DMS79 (cell line): ENCODE measurements around the gene WNT11.
A peak's percentile ranks its signal among the peaks of the same experiment; 100 is the strongest.

Experiments used
- DNase-seq: peaks from one replicate; lab custom pipeline; 2025; lab: John Stamatoyannopoulos, UW

The WNT11 gene

DNA sequence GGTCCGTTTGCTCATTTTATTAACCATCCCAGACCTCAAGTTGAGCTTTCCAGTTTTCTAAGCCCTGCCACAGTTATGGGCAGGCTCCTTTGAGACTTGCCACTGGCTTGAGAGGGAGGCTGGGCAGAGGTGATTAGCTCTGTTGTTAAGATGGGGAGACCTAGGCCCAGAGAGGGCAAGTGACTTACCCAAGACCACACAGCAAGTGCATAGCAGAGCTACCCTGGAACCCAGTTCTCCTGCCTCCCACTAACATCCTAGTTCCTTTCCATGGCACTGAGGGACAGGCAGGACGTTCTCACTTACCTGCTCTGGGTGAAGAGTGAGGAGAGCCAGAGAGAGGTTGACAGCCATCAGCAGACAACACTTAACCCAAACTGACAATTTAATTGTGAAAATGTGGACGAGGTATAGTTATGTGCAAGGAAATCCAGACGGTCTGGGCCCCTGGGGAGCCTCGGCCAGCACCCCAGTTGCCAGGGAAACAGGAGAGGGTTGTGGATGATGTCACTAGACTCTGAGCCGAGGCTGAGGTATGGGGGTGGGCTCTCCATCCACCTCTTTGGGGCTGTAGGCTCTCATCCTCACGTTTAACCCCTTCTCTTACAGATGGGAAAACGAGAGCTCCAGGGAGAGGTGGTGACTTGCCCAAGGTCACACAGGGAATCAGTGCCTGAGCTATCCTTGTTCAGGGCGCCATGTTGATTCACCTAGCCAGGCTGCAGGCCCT is 12.3 kb upstream of the WNT11 start:
- DNase-seq: no peak

DNA sequence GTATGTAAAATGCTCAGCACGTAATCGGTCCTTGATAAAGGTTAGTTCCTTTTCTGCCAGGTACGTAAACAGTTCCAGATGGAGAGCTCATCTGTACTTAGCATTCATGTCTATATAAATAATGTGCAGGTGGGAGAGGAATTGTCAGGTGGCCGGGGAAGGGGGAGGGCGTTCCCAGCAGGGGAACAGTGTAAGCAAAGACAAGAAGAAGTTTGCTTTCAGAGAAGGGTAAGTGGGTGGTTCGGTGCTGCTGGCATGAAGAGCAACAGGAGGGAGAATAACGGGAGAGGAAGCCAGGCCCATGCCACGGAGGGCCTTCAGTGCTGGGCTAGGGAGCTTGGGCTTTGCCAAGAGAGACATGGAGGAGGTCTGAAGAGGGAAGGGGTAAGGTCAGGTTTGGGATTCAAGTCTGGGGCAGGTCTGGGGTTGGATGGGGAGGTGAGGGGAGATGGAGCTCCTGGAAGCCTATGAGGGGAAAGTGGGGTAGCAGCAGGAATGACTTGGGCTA is 11.4 kb upstream of the WNT11 start:
- no peak for DNase-seq

DNA sequence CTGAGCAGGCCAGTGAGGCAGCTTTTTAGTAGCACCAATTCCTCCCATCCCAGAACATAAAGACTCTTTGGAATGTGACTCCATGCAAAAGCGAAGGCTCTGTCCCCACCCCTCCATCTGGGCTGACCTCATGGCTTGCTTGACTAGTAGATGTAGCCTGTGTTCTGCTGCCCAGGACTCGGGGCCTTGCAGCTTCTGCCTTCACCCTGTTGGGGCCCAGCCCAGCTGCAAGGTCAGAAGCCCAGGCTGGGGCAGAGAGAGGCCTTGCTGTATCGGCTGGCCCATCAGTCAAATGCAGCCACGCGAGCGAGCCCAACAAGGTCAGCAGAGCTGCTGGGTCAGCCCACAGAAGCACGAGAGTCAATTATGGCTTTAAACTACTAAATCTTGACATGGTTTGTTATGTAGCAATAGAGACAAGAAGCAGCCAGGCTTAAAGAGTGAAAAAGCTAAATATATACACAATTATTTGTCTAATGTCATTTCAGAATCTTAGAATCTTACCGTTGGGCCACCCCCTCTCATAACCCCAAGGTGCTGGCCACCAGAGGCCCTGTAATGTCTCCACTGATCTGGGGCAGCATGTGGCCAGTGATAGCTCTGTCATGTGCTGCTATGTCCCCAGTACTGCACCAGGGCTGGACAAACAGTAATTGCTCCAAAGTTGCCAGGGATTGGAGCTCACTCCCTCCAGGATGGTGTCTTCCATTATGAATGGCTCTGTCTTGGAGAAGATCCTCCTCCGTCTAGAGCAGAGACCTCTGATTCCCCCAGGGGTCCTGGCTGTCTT is 10.4 kb upstream of the WNT11 start:
- no peak for DNase-seq

DNA sequence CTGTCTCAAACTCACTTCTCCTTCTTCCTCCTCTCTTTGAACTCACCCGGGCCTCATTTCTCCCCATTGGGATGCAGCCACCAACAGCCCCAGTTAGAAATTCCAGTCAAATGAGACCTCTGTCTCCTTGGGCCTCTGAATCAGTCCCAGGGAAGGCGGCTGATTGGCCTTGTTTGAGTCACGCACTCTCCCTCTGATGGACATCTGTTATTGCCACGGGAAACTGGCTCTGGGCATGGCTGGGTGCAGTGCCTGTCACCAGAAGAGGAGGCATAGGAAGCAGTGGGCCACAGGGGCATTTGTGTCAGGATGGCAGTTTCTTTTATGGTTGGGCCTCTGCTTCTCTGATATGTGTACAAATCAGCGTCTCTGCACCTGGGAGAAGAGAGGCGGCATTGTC is 9.6 kb upstream of the WNT11 start:
- DNase-seq: no peak

DNA sequence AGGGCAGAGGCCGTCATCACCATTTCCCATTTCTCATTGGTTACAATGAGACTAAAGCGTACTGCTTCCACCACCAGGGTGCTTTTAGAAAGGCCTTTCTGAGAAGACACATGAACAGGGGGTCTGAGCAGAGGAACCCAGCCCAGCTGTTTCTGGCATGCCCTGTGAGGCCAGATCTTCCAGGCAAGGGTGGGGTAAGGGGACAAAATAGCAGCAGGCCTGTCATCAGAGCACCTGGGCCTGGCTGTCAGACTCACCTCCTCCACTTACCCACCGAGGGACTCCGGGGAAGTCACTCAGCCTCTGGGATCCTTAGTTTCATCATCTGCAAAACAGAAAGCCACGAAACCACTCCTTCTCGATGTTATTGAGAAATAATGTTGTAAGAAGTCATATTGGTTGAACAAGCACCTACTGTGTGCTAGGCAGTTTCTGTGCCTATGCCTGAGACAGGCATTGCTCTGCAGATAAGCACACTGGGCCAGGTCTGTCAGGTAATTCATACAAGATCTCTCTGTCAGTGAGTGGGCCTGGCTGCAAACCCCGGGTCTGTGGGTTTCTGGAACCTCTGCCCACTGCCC is 8.8 kb upstream of the WNT11 start:
- DNase-seq: no peak

DNA sequence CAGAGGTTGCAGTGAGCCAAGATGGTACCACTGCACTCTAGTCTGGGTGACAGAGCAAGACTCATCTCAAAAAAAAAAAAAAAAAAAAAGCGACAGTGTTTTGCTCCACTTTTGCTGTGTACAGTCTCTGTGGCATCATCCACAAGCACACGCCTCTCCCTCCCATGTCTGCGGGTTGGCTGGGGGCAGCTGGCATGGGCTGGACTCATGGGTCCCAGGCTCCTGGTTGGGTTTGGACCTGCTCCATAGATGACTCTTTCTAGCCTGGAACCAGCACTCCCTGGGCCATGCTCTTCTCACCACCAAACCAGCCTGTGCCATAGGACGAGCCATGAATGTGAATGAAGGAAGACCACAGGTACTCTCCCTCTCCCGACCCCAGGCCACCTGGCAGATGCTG is 7.9 kb upstream of the WNT11 start:
- DNase-seq: no peak

DNA sequence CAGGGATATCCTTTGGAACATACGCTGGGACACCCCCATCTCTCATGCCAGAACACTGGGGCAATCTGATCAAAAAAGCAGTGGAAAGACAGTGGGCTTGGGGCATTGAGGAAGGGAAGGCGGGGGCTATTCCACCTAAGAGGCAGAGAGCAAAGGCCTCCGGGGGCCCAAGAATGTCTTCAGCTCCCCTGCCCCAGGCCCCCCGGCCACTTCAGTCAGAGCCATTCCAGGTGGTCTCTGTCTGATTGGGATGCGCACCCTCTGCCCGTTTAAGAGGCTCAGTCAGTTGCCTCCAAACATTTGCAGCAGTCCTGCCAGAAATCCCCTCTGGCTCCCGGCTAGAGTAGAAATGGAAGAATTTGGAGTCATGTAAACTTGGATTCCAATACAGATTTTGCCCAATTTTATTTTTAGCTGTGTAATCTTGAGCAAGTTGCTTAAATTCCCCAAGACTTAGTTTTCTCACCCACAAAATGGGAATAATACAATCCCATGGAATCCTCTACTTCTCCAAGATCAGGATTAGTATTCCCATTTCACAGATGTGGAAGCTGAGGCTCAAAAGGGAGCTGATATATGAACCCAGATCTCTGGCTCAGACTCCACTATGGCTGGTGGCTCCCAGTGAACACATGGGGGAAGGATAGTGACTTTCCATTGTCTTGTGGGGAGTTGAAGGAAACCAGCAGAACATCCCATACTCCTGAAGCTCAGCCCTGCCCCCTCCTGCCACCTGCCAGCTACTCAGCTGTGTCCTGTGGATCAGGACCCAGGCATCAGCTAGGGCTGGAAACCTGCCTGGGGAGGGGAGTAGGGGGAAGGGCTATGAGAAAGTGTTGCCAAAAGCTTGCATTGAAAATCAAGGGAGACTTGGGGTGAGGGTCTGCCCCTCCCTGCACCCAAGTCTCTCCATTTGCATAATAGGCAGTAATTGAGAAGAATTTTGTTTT is 6.1 kb upstream of the WNT11 start:
- DNase-seq: no peak

DNA sequence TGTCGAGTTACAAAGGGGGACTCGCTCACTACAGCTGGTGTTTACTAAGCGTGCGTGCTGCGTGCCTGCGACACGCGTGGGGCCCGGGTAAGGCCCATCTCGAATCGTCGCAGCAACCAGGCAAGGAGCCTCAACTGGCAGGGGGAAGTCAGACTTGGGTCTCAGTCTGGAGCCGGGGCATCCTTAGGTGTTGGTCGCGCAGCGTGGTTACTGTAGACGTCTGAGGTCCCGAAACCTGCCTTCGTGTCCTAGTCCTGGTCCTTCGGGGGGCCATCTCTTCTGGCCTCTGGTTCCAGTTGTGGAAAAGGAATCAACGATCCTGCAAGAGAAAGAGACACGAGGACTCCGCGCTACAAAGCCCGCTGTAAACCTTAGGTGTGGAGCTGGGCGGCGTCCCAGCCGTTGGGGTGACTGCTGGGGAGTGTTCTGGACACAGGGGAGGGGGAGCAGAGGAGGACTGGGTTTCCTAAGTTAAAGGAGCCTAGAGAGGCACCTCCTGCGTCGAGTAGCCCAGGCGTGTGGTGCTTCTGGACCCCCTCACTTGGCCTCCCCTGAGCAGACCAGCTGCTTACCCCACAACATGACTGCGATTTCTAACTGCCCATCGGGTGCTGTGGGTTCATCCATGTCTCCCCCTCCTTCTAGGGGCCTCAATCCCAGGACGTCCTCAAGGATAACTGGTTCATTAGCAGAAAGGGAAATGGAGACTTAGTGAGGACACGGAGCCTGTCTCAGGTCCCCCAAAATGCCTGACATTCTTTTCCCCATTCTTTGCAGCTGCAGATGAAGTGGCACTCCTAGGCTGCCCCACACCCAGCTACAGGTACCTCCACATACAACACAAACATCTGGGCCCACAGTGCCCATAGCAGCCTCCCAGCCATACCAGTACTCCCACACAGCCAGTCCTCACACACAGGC is 4.9 kb upstream of the WNT11 start:
- no peak for DNase-seq

DNA sequence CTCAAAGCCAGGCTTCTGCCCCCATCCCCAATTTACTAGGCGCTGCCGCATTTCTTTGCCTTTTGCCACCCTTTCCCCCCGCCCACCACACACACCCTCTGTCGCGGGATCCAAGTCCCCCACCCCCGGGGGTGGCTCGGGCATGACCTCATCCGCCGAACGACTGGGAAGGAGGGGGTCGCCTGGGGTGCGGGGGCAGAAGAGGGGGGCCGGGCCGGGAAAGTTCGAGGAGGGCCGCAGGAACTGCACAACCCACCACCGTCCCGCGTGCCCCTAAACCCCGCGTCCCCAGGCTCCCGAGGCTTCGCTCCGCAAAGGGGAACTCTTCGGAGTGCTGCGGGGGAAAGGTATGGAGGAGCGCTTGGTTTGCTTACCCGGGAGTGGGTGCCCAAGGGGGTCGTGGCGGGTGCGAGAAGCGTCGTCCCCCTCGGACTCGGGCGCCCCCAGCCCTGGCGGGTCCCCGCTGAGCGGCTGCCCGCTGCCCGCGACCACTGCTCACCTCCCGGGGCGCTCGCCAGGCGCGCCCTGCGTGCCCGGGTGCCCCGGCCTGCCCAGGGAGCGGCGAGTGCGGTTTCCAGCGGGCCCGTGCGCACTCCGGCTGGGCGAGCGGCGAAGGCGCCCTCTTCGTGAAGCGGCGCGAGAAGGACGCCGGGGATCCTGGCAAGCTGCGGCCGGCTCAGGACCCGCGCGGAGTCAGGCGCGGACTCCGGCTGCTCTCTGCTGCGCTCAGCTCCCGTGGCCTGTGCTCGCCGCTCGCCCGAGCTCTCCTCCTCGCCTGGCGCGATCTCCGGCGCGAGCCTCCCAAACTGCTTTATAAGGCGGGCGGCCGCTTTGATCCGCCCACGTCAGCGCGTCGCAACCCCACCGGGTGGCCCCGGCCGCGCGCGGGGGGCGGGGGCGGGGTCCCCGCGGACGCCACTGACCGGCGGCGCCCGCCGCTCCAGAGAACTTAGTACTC is 4.0 kb upstream of the WNT11 start:
- peak; percentile 13 for DNase-seq

DNA sequence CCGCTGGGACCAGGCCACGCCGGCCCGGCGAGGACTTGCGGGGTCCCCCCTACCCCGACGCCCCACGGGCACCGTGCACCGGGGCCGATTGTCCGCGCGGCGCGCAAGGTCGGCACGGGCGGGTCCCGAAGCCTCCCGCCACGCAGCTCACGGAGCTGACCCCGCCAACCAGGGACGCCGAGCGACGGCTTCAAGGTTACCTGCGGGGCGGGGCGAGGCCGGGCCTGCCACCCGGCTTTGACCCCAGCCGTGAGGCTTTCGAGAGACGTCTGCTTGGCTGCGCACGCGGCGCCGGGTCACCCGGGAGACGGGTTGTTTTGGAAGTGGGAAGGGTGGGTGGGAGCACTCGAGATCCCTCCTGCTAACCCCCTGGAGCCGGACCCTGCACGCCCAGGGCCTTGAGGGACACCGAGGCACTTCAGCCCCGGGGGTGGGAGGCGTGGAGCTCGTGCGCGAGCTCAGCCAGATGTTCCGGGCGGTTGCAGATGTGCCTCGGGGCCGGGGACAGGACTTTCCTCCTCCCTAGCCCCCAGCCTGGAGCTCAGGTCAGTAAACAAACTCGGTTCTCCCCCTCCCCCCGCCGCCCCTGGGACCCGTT is 3.2 kb upstream of the WNT11 start:
- DNase-seq: peak; percentile 27

DNA sequence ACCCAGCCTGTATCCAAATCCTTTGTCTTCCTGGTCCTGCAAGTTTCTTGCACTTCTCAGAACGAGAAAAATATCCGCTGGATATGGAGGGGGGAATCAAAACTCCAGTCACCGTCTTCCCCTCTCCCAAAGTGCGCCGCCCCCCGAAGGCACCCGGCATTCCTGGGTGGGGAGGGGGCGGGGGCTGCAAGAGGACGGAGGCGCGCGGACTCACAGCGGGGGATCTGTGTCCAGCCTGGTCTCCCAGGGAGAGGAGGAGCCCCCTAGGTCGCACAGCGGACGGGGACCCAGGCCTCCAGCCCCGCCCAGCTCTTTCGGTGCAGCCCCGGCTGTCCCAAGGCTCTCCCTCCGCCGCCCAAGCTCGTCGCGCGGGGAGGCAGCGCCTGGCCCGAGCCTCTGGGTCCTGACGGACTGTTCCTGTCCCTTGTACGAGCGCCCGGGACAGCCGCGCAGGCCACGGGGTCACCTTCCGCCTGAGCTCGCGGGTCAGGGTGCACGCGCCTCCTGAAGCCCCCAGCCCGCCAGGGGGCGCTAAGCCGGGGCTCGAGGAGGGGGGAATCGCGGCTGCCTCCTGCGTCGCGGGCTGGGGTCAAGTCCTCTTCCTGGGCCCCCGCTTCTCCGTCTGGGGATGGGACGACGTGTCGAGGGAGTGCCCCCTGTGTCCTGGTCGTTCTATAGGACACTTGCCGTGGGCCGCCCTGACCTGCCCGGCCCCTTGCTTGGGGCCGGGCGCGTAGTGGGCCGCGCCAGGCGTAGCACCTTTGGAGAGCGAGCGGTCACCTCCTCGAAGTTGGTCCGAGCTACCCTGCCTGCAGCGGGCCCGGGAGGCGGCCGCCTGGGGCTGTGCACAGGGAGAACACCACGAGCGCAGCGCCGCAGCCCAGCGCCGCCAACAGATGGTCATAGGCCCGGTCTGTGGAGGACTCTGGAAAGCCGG is 2.4 kb upstream of the WNT11 start:
- DNase-seq: peak; percentile 45

DNA sequence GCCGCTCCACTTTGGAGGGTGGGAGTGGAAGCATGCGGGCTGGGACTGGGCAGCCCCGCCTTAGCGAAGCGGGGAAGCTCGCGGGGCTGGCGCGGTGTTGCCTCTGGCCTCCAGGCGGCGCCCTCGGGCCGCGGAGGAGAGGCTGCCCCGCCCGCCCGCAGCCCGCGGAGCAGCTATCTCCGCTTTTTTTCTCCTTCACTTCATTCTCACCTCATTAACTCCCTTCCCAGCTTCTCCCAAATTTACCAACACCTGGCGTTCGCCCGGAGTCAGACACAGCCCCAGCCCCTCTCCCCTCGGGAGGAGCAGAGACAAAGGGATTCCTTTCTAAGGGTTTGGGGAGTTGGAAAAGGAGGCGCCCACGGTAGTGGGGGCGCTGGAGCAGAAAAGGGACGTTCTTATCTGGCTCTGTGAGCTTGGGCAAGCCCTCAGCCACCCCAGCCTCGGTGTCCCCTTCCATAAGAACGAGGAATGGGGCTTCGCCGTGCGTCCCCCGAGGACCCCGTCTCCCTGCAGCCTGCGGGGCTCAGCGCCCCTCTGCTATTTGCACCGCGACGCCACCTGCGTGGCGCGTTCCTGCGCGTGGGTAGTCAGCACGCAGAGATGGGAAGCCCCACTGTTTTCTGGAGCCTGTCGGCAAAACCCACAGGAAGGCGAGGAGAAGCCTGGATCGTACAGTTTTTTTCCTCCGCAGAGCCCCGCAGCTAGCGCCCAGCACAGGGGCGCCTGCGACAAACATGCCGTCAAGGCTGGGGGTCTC is 1.5 kb upstream of the WNT11 start:
- peak; percentile 66 for DNase-seq

DNA sequence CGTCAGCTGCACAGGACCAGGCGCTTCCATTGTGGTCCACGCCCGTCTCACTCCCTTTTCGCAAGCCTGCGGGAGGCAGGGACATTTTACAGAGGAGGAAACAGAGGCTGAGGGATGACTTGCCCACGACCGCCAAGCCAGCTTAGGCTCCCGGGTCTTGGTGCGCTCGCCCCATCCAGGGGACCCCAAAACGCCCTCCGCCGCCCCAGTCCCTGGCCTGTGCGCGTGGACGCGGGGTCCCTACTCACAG is 300 bp downstream of the WNT11 start:
- DNase-seq: no peak

DNA sequence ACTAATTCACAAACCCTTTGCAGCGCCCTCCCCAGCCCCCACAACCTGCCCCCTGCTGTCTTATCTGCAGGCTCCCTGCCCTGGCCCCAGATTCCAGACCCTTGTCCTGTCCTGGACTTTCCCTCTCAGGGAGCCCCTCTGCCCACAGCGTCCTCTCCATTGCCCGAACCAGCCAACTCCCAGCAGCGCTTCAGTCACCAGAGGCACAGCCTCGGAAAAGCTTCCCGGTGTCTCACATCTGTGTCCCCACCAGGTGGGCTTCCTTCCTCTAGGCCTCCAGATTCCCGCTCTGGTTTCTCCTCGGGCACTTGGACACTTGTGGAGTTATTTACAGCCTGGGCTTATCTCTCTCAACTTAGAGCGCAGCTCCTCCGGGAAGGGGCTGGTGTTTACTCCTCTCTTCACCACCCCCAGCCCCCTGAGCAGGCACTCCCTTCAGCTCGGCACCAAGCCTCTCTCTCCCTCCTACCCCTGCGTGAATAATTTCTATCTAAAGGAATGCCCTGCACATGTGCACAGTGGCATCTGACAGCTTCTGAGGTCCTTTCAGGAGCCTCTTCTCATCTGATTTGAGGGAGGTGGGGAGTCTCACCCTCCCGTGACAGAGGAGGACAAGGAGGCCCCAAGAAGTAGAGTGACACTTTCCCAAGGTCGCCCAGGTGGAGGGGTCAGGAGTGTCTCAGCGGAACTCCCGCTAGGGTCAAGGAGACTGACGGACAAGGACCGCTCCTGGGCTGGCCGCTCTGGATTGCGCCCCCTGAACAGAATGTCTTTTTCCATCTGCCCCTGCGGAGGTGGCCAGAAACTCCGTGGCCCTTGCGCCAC is 838 bp downstream of the WNT11 start:
- DNase-seq: no peak

DNA sequence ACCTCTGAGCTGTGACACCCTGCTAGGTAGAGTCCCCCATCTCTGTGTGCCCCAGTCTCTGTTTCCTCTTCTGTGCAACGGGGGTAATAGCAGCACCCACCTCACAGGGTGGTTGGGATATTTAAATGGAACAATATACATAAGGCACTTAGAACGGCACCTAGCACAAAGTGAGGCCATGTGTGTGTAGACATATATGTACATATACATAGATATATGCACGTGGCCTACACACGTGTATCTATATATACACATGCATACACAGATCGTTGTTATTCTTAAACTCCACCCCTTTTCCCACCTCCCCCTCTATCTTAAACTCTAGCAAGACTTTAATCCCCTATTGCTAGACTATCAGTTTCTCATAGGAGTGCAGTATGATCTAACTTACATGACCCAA is 2.4 kb downstream of the WNT11 start:
- no peak for DNase-seq

DNA sequence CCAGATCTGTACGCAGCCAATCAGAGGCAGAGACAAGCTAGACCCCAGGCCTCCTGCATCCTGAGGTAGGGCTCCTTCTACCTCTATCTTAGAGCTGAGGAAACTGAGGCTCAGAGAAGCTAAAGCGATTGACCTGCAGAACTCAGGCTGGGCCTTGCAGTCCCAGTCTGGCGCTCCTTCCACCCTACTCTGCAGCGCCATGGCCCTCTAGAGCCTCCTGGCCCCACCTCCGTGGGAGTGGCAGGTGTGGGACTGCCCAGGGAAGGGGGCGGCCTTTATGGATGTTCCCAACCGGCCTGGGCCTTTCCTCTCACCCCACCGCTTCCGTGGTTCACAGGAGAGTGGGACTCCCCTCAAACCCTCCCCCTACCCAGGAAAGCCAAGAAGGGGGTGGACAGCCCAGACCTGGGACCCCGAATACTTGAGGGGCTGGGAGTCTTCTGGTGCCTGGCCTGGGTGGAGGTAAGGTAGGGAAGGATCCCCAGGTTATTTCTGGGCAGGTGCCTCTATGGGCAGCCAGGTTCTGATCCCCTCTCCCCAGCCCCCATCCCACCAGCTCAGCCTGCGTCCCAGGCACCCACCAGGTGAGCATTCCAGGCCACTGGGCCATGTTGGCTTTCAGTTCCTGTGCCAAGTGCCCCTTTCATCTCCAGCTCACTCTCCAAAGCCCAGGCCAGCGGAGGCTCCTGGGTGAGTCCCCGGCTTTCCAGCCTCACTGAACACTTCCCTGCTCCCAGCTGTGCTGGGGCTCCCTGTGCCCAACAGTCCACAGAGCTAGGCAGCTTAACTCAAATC is 3.0 kb downstream of the WNT11 start:
- no peak for DNase-seq
